NCI-H187 (cell line): ENCODE measurements around the gene POLD1.
"Not testable (repeated sequence)": the region's sequence is repeated elsewhere in the genome, so short reads cannot be mapped to it uniquely, and the experiment has no call there.

Experiments
- DNase-seq, 2 experiments: peaks; one replicate each; lab custom pipeline; 2025; lab: John Stamatoyannopoulos, UW

The POLD1 gene

GRCh38 chr19:50365434-50366306 is 18.5 kb upstream of the POLD1 start, which contains the start of gene NAPSA:
TSS of gene NAPSA (minus strand) at chr19:50365639. CDS start at chr19:50365621, 18 bp downstream.
- DNase-seq, result no peak

- DNase-seq, result peak; percentile 77 to 87
Observed at GRCh38 chr19:50368649-50369570, 15.2 kb upstream of the POLD1 start.

- no peak for DNase-seq
Observed at GRCh38 chr19:50371914-50372475, 12.2 kb upstream of the POLD1 start.

GRCh38 chr19:50376166-50377050 is 7.7 kb upstream of the POLD1 start, which contains the start of gene NR1H2:
TSS of gene NR1H2 (plus strand) at chr19:50376457. CDS start at chr19:50377606, 1,149 bp downstream.
- DNase-seq, result peak; percentile 82 to 94

- peak in 1 of 2 experiments; percentile 22 for DNase-seq
Observed at GRCh38 chr19:50377051-50377461, 7.1 kb upstream of the POLD1 start.

GRCh38 chr19:50377517-50377916 is 6.6 kb upstream of the POLD1 start:
- DNase-seq, result no peak

- no peak for DNase-seq
Observed at GRCh38 chr19:50378169-50378862, 5.8 kb upstream of the POLD1 start.

- DNase-seq, result no peak
Observed at GRCh38 chr19:50378863-50379236, 5.3 kb upstream of the POLD1 start.

- no peak for DNase-seq
Observed at GRCh38 chr19:50379602-50380001, 4.5 kb upstream of the POLD1 start.

- no peak for DNase-seq
Observed at GRCh38 chr19:50380137-50380536, 4.0 kb upstream of the POLD1 start.

- DNase-seq, result no peak
Observed at GRCh38 chr19:50380751-50381151, 3.4 kb upstream of the POLD1 start.

GRCh38 chr19:50381881-50382729 is 2.0 kb upstream of the POLD1 start:
- no peak for DNase-seq

GRCh38 chr19:50383001-50383851 is 921 bp upstream of the POLD1 start:
- DNase-seq, result peak in 1 of 2 experiments; percentile 65

- no peak for DNase-seq
Observed at GRCh38 chr19:50384685-50385535, 763 bp downstream of the POLD1 start.

- no peak for DNase-seq
Observed at GRCh38 chr19:50387176-50387867, 3.2 kb downstream of the POLD1 start.

- no peak for DNase-seq
Observed at GRCh38 chr19:50387868-50388245, 3.7 kb downstream of the POLD1 start.

GRCh38 chr19:50390295-50390694 is 6.1 kb downstream of the POLD1 start:
- DNase-seq, result not testable (repeated sequence)
